A673 (cell line): Measurements from ENCODE around the gene MT1B. TPM values are rescaled to one million over a fixed set of nuclear protein-coding genes. Genes with fewer than 3 reads are reported as not detected.

ENCODE experiments used
- BruUV-seq: library from RNA; stranded (reverse); fragments of 400-500 nt; replicated peaks from 2 replicates; lab custom pipeline; 2021; lab: Mats Ljungman, UMichigan
- CTCF ChIA-PET: fragments of 300-600 bp; sonication (Branson Sonifier 250); formaldehyde crosslinking; loops from one replicate; lab custom pipeline; 2022; ENCODE audit warnings: antibody characterized with exemption; lab: Charles Lee
- POLR2A ChIA-PET: fragments of 300-600 bp; sonication (Branson Sonifier 250); formaldehyde crosslinking; loops from one replicate; lab custom pipeline; 2022; ENCODE audit warnings: antibody characterized with exemption; ENCODE audit not compliant: low non-redundant PET; lab: Charles Lee
- DNase-seq: peaks from one replicate; pipeline ENCODE4 v3.0.0-alpha.2; 2015; ENCODE audit warnings: low spot score
- H3K27ac ChIP-seq: fragments of 200-600 bp; sonication (generic); 2 replicates; pipeline ENCODE4 v1.5.1; 2016; ENCODE audit warnings: mixed run types, low read depth, mild to moderate bottlenecking, mixed read lengths, antibody characterized with exemption, low read length; ENCODE audit not compliant: poor library complexity, severe bottlenecking
- H3K27me3 ChIP-seq: fragments of 200-600 bp; sonication (generic); replicated peaks from 2 replicates; pipeline ENCODE4 v1.6.1; 2017; ENCODE audit warnings: mixed run types, low read depth, mild to moderate bottlenecking, mixed read lengths, antibody characterized with exemption, low read length; ENCODE audit not compliant: insufficient read depth, poor library complexity
- H3K36me3 ChIP-seq: fragments of 200-600 bp; sonication (generic); 2 replicates; pipeline ENCODE4 v1.6.1; 2016; ENCODE audit warnings: mixed run types, mild to moderate bottlenecking, mixed read lengths, antibody characterized with exemption, low read length; ENCODE audit not compliant: insufficient read depth, poor library complexity, severe bottlenecking
- H3K4me1 ChIP-seq: fragments of 200-600 bp; sonication (generic); 2 replicates; pipeline ENCODE4 v1.6.1; 2017; ENCODE audit warnings: mixed run types, mild to moderate bottlenecking, mixed read lengths, antibody characterized with exemption, low read length; ENCODE audit not compliant: insufficient read depth, poor library complexity, severe bottlenecking
- H3K4me3 ChIP-seq: fragments of 200-600 bp; sonication (generic); 2 replicates; pipeline ENCODE4 v1.5.1; 2016; ENCODE audit warnings: low read depth, mixed run types, mild to moderate bottlenecking, mixed read lengths, low read length; ENCODE audit not compliant: poor library complexity, severe bottlenecking
- H3K9me3 ChIP-seq: fragments of 200-600 bp; sonication (generic); 2 replicates; pipeline ENCODE4 v1.6.1; 2016; ENCODE audit warnings: mixed run types, low read depth, mild to moderate bottlenecking, mixed read lengths, antibody characterized with exemption, low read length; ENCODE audit not compliant: poor library complexity, severe bottlenecking
- EZH2 ChIP-seq: fragments of 200-600 bp; sonication (generic); IDR thresholded peaks from 2 replicates; pipeline ENCODE4 v1.6.1; 2017; ENCODE audit warnings: borderline replicate concordance, low read depth, mild to moderate bottlenecking, mixed read lengths, antibody characterized with exemption, low read length; ENCODE audit not compliant: poor library complexity, severe bottlenecking
- intact Hi-C: fragments of 100-400 bp; cut with micrococcal nuclease; formaldehyde crosslinking; loops from one replicate; pipeline ENCODE4 v1.10.0; 2022; ENCODE audit not compliant: unreplicated experiment
- total RNA-seq: library from RNA; stranded (reverse); gene quantifications from 2 replicates; pipeline ENCODE4 v1.2.3, GENCODE V29; 2021
- TF ChIP-seq, protein P1 (sequence below): fragments of 300-800, 200-600 bp; sonication (generic); conservative IDR thresholded peaks from 2 replicates; pipeline ENCODE4 v1.5.1; 2017; ENCODE audit warnings: low read depth, mild to moderate bottlenecking, antibody characterized with exemption, low read length, moderate library complexity, mixed read lengths

Gene MT1B
- total RNA-seq, 1 experiment from 2014 or later, result not detected

DNA sequence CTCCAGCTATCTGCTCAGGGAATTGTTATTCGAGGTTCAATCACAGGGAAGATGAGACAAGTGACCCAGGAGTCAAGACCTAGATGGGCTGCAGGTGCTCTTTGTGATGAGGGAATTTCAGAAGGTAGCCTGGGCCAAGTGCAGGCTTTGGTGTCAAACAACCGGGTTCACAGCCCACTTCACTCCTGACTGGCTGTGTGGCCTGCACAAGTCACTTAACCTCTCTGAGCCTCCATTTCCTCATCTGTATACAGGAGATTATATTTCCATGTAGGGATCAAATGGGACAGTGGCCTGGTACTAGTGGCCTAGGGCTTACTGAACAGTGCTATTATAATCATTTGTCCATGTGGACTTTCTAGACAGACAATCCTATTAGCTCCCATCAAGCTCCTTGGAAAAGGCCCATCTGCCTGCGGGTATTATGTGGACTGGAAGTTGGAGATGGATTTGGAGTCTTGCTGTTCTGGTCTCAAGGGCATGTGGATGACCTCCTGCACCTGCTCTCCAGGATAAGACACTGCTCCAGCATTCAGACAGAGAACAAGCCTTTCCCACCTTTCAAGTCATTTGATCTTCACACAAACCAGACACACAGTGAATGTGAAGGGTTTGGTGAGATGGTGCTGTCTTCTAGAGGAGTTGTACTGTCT, 27.5 kb downstream of the MT1B start:
- no peak for TF ChIP-seq EZH2
- TF ChIP-seq, protein P1, sequence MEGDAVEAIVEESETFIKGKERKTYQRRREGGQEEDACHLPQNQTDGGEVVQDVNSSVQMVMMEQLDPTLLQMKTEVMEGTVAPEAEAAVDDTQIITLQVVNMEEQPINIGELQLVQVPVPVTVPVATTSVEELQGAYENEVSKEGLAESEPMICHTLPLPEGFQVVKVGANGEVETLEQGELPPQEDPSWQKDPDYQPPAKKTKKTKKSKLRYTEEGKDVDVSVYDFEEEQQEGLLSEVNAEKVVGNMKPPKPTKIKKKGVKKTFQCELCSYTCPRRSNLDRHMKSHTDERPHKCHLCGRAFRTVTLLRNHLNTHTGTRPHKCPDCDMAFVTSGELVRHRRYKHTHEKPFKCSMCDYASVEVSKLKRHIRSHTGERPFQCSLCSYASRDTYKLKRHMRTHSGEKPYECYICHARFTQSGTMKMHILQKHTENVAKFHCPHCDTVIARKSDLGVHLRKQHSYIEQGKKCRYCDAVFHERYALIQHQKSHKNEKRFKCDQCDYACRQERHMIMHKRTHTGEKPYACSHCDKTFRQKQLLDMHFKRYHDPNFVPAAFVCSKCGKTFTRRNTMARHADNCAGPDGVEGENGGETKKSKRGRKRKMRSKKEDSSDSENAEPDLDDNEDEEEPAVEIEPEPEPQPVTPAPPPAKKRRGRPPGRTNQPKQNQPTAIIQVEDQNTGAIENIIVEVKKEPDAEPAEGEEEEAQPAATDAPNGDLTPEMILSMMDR, result no peak
- ChIA-PET CTCF (no interaction called here), POLR2A (no interaction called here)
- H3K4me3 ChIP-seq, result no peak overlapping the region
- H3K36me3 ChIP-seq, result no peaks in the 10 kb centered on the region
- BruUV-seq, result no TSS peak
- H3K4me1 ChIP-seq, result no peaks in the 10 kb centered on the region
- no peak overlapping the region for H3K27ac ChIP-seq
- H3K27me3 ChIP-seq, result no peaks in the 10 kb centered on the region
- no peaks in the 10 kb centered on the region for H3K9me3 ChIP-seq
- no peak for DNase-seq
- intact Hi-C loops, result no loop called here

DNA sequence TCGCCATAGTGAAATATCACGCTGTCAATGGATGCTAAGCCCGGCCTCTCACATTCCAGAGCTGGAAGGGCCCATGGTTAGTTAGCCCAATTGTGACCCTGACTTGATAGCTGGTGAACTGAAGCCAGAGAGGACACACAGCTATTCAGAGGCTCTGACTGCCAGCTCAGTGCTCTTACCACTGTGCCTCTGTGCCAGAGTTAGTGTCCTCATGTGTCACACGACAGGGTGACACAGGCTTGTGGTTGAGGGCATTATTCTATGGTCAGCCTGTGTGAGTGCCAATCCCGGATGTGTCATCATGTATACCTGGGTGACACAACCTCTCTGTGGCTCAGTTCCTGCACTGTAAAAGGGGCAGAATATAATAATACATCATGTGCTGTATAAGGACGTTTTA, 28.1 kb downstream of the MT1B start:
- Histone ChIP-seq H3K4me1 (no peaks in the 10 kb centered on the region), H3K9me3 (no peaks in the 10 kb centered on the region), H3K27me3 (no peaks in the 10 kb centered on the region), H3K4me3 (no peak overlapping the region), H3K27ac (no peak overlapping the region), H3K36me3 (no peaks in the 10 kb centered on the region)
- DNase-seq, result no peak
- CTCF ChIA-PET, result no interaction called here
- intact Hi-C loops, result loop anchor here (5.0 kb wide), 1 partner anchor 73 kb away; the partner anchor contains the start of gene MT2A
- no TSS peak for BruUV-seq
- no peak for TF ChIP-seq EZH2
- TF ChIP-seq, protein P1, result no peak
- POLR2A ChIA-PET, result no interaction called here

- BruUV-seq, result no TSS peak
- ChIA-PET POLR2A (no interaction called here), CTCF (no interaction called here)
- H3K4me1 ChIP-seq, result no peaks in the 10 kb centered on the region
- DNase-seq, result peak; percentile 93
- peak within 1 kb of the TSS; percentile 35 for H3K27ac ChIP-seq
- no peaks in the 10 kb centered on the region for H3K36me3 ChIP-seq
- intact Hi-C loops, result loop anchor here (5.0 kb wide), 1 partner anchor 75 kb away; the partner anchor contains the start of gene MT2A
- no peaks in the 10 kb centered on the region for H3K27me3 ChIP-seq
- TF ChIP-seq, protein P1, result no peak
- no peak for TF ChIP-seq EZH2
- H3K4me3 ChIP-seq, result peak within 1 kb of the TSS; percentile 51
- H3K9me3 ChIP-seq, result no peaks in the 10 kb centered on the region
These were observed 30.4 kb downstream of the MT1B start, which contains the start of gene MT1X for GRCh38 chr16:56681939-56682702. TSS of gene MT1X (plus strand) at chr16:56682470. CDS start at chr16:56682541, 71 bp downstream.
